ENCODE data around the gene OR4D1. TPM values are rescaled to one million over a fixed set of nuclear protein-coding genes. Genes with fewer than 3 reads are reported as not detected.
A peak's percentile ranks its signal among the peaks of the same experiment; 100 is the strongest.

Gene OR4D1
- total RNA-seq, 1 donor from 2014 or later = not detected

DNA sequence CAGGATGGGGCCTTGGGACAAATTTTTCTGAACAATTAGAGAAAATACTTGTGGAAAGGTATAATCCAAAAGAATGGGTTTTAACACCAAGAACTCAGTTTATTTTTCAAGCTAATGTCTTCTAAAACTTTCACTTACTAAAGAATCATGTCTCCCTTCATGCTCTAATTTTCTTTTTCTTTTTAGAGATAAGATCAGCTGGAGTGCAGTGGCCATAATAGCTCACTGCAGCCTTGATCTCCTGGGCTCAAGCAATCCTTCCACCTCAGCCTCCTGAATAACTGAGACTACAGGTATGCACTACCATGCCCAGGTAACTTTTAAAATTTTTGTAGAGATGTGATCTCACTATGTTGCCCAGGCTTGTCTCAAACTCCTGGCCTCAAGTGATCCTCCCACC is 5.5 kb downstream of the OR4D1 start:
- no peak for DNase-seq (ENCODE audit: low read depth)

DNA sequence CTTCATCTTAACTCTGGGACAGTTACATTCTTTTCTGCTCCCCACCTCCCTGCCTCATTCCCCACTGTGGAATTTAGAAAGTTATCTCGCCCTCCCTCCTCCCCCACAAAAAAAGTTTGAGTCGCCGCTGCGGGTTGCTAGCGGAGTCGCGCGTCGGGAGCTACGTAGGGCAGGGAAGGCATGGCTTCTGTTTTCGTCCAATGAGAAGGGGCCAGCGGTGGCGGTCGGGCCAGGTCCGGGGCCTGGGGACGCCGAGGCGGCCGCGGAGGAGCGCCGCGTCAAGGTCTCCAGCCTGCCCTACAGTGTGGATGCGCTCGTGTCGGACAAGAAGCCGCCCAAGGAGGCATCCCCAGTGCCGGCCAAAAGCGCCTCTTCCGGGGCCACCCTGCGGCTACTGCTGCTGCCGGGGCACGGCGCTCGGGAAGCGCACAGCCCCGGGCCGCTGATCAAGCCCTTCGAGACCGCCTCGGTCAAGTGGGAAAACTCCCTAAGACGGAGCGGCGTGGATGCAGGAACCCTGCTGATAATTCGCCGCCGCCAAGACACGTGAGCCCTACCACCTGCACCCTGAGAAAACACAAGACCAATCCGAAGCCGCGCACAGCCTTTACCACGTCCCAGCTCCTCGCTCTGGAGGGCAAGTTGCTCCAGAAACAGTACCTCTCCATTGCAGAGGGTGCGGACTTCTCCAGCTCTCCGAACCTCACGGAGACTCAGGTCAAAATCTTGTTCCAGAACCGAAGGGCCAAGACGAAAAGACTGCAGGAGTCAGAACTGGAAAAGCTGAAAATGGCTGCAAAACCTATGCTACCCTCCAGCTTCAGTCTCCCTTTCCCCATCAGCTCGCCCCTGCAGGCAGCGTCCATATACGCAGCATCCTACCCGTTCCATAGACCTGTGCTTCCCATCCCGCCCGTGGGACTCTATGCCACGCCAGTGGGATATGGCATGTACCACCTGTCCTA is 8.9 kb downstream of the OR4D1 start:
- no peak for DNase-seq (ENCODE audit: low read depth)

DNA sequence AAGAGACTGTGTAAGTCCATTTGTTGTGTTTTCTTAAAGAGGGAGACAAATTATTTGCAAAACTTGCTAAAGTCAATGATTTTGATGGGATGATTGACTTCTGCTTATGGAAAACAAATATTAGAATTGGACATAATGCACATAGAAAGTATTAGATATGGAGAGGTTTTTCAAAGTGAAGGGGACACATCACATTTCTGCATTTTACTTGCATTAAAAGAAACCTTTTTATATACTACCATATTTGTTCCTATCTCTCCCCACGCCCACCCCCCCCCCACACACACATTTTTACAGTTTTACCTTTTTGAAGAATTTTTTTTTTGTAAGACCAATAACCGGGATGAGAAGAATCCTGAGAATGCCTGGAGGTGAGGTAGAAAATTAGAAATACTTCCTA is 10.0 kb downstream of the OR4D1 start:
- DNase-seq (ENCODE audit: low read depth) = no peak

DNA sequence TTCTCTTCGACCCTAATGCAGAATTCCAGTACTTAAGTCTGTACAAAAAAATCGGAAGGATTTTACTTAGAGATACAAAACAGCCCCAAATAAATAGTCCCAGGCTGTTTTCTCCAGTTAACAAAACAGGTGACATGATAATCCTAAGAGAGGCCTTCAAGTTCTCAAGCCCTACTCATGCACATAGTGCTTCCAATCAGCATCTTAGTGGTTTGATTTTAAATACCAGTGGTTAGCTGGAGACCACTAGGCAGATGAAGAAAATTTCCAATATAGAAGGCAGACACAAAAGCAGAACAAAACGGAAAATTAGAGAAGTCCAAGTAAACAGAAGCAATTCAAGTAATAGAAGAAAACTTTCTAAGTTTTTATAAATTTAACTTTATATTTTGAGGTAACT is 13.4 kb downstream of the OR4D1 start:
- DNase-seq (ENCODE audit: low read depth) = no peak

DNA sequence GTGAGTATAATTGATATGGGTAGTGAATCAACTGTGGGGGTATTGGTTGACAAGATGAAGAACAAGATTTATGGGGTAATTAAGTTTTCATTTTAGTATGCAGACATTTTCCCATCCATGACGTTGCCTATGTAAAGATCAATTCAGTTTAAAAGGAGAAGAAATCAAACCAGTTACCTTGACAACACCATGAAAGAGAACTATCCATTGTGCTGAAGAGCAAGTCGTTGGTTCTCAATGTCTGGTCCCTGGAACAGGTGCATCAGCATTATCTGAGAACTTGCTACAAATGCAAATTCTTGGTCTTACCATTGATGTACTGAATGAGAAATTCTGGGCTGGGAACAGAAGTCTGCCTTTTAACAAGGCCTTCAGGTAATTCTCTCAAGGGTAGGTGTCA is 17.8 kb downstream of the OR4D1 start:
- peak; percentile 3 for DNase-seq (ENCODE audit: low read depth)

DNA sequence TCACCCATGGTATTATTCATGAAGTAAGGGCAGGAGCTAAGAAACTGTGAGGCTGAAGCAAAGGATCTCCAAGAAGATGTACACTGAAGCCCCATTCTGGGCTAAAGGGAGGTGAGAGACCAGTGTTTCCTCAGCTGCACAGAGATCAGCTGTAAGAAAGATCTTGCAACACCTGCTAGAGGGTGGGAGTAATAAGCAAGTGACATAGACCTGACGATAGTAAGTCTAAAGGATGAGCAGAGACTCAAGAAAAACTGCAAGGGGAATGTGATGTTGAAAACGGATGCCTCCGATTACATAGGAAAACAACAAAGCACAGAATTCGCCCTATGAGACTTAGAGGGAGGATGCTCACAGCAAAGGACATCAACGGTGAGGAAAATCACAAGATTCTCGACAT is 18.5 kb downstream of the OR4D1 start, which contains the start of gene OR4D2:
Gene OR4D2, plus strand, starts transcription at position 301 of the 400 bp plus-strand sequence. CDS start 2,674 bp downstream, outside the sequence.
- DNase-seq (ENCODE audit: low read depth) = no peak

DNA sequence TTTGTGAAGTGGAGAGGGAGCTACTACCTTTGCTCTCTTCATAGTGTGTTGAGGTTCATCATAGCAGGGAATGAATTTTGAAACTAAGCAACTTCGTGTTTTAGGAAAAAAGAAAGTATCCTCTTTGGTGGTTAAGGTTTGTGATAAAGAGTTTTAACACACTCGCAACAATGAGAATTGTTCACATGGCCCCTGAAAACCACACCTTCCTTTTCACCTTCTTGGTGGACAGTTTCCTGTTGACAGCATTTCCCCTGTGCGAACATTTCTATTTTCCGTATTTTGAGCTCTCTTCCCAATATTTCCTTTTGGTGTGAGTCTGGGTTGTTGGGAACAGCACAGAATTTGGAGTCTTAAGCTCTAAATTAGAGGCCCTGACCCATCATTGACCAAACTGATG is 22.4 kb downstream of the OR4D1 start:
- no peak for DNase-seq (ENCODE audit: low read depth)

DNA sequence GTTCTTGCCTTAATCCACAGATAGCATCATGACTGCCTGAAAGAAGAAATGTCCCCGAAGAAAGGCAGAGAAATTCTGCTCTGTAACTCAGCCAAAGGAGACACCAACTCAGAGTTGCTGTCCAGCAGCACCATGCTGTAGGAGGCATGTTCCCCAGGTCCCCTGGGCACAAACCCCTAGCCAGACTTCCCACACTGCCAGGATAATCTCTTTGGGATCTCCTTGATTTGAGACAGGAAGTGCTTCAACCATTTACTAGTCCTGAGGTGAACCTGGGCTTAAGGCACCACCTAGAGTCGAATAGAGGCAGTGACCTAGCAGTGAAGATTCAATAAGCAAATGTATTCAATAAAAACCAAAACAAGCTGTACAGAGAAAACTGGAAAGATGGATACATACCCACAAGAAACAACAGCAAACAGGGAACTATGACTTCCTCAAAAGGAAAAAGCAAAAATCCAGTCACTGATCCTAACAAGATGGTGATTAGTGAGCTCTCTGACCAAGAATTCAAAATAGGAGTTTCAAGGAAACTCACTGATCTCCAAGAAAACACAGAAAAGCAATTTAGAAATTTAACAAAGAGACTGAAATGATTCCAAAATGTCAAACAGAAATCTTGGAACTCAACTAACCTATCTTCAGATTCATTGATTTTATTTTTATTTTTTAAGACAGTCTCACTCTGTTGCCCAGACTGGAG is 24.3 kb downstream of the OR4D1 start:
- peak; percentile 40 for DNase-seq (ENCODE audit: low read depth)

DNA sequence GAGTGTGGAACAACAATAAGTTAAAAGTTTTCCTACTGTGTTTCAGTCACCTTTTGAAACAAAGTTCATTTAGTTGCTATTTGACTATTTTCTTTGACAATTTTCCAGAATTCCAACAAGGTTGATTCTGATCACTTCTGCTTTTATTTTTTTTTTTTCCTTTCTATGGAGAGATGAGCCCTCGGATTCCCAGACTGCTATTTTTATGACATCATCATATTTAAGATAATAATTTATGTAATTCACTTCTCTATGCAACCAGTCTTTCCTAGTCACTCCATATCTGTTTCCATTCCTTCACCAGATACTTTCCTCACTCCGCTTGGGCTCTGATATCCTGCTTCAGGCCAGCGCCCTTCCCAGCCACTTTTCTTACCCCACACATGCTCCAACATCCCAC is 26.7 kb downstream of the OR4D1 start:
- DNase-seq (ENCODE audit: low read depth) = no peak

DNA sequence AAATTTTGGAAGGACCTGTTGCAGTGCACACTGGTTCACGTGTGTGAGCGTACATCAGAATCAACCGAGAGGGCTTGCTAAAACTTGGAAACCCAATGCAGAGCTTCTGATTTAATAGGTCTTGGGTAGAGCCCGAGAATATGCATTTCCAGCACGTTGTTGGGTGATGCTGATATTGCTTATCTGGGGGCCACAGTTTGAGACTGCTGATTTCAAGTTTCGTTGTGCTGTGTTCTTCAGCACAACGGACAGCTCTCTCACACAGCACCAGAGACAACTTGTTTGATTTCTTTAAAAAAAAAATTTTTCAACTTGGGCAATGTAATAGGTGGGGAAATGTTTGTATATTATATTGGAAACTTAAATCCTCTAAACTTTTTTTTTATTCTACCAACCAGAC is 28.0 kb downstream of the OR4D1 start:
- peak; percentile 19 for DNase-seq (ENCODE audit: low read depth)

DNA sequence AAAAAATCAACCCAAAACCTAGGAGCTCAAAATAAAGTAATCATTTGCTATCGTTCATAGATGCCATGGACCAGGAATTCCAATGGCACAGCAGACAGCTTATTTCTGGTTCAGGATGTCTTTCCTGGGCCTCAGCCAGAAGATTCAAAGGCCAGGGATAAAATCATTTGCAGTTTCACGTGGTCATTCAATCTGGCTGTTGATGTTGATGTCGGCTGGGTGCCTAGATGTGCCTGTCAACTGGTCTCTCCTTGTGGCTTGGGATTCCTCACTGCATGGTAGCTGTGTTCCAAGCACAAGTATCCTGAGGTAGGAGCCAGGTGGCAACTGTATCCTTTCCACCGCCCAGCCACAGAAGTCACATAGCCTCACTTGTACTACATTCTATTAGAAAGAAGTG is 33.6 kb downstream of the OR4D1 start:
- no peak for DNase-seq (ENCODE audit: low read depth)

DNA sequence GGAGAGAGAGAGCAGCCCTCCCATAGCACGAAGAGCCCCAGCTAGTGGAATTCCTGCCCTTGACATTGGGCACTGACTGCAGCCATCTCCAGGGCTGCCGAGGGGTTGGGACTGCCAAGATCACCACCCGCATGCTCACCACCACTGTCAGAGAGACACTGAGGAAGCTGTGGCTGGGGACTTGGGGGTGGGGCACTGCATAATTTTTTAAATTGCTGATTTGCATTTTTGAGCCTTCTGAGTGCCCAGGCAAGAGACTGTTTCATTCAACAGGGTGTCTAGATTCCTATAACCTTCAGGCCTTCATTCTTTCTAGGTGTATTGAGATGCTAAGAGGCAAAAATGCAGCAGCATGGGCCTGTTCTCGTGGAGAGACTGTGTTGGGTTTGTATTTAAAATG is 35.3 kb downstream of the OR4D1 start:
- DNase-seq (ENCODE audit: low read depth) = no peak

DNA sequence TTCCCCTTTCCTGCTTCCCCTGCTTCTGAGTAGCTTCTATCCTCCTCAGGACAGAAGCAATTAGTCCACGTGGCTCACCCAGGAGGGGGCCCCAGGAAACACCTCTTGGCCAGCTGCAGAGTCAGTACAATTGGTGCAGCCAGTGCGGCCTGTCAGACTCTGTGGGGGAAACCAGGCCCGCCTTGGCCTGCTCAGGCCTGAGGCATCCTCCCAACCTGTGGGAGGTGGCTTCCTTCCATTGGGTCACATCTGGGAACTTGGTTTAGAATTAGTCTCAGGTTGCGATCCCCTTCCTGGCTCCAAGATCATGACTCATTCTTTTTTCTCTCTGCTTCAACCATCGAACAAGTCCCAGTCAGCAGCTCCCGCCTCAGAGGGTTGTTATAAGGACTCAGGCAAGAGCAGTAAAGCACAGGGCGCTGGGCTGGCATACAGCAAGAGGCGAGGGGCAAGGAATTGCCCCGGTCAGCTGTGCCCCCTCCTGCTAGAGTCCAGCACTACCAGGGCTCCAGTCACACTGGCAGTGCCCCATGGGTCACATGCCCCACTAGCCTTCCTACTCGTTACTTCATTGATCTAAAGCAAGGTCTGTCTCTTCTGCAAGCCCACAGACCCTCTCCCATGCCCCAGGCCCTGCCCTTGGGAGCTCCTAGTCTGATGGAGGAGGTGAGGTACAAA is 36.3 kb downstream of the OR4D1 start:
- DNase-seq (ENCODE audit: low read depth) = peak; percentile 43

DNA sequence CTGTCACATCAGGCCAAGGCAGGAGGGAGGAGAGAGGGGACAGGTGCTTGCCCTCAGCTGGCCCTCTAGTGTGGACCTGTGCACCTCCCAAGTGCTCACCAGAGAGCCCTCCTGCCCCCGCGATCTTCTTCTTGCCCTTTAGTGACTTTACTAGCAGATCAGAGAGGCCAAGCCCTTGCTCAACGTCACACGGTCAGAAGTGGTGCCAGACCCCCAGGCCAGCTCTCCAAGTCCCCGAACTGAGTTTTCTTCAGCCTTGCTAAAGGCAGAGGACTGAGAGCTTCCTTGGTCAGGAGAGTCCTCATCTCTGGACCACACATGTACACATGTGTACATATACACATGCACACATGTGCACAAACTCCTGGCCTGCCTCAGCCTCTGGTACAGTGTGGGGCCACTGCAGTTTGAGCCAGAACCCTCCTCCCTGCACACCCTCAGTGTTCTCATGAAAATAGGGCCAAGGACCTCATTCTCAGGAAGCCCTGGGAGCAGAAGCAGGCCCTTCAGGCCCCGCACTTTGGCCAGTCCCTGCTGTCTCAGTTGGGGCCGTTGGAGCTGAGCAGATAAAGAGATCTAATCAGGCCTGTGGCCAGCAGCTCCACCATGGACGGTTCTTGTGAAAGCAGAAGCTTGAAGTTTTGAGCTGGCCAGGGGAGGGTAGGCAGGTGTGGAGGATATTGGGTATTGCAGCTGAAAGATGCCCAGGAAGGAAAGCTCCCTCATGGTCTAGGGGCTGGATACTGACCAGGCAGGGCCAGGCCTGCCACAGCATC is 37.0 kb downstream of the OR4D1 start:
- no peak for DNase-seq (ENCODE audit: low read depth)

DNA sequence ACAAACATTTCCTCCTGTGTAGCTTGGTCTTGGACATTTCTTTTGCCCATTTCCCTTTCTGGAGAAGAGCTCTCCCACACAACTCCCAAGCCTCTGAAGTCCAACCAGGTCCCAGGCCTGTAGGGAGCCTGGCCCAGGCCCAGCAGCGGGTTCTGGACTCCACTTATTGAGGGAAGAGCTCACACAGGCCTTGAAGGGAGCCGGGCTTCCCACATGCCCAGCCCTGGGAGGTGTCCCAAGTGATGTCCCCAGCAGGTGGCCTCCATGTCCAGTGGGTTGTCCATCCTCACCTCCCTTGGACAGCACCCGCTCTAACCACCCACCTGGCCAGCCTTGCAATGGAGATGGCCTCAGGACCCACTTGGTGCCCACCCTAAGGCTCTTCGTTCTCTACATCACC is 38.4 kb downstream of the OR4D1 start:
- DNase-seq (ENCODE audit: low read depth) = no peak

DNA sequence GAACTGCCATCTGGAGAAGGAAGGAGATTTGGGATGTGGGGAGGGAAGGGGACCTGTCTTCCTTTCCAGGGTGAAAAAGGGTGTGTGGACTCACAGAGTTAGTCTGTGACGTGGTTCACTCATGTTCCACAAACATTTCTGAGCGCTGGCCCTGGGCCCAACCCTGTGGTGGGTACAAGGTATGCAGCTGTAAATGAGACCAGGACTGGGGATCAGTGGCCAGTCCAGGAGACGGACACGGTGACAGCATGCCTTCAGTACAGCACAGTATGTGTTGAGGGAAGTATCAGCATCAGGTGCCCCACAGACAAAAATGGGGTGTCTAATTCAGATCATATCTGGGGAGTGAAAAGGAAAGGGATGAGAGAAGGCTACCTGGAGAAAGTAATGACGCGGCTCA is 38.9 kb downstream of the OR4D1 start:
- no peak for DNase-seq (ENCODE audit: low read depth)

DNA sequence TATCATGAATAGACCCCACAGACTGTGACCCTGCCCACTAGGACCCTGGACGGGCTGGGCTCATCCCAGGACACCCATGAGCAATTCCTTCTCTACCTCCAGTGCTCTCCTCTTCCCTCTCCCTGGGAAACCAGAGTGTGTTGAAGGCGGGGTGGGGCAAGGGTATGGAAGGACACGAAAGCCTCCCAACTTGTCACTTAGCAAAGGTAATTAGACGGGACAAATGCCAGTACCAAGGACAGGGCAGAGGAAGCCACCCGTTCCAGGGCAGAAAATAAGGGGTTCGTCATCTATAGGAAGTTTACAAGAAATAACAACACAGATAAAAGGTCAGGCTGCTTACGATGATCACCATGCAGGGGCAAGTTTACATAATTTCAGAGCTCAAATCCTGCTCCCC is 39.5 kb downstream of the OR4D1 start:
- no peak for DNase-seq (ENCODE audit: low read depth)

DNA sequence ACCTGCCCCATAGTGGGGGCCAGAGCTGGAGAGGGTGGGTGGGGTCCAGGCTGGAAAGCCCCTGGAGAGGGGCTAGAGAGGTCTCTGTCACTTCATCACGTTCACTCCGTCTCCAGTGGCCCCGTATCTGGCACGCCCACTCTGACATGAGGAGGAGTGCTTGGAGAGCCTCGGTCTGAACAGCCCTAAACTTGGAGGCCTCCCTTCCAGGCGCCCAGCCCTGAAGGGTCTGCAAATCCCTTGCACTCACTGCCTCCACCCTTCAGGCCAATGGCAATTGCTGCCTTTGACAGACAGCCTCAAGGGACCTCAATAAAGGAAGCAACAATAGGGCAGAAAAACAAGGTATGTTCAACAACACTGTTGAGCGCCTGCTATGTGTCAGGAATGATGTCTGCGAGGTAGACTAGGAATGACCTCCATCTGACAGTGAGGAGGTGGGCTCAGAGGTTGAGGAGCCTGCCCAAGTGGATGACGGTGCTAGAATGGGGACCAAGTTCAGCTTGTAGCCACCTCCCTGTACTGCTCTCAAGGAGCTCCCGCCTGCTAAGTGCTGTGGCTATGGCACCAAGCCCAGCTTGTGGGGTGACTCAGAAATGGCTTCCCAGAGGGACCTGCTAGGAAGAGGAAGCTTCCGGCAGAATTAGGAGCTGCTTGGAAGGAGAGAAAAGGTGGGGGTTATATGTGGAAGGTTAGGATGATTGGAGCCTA is 41.4 kb downstream of the OR4D1 start:
- DNase-seq (ENCODE audit: low read depth) = peak; percentile 84

DNA sequence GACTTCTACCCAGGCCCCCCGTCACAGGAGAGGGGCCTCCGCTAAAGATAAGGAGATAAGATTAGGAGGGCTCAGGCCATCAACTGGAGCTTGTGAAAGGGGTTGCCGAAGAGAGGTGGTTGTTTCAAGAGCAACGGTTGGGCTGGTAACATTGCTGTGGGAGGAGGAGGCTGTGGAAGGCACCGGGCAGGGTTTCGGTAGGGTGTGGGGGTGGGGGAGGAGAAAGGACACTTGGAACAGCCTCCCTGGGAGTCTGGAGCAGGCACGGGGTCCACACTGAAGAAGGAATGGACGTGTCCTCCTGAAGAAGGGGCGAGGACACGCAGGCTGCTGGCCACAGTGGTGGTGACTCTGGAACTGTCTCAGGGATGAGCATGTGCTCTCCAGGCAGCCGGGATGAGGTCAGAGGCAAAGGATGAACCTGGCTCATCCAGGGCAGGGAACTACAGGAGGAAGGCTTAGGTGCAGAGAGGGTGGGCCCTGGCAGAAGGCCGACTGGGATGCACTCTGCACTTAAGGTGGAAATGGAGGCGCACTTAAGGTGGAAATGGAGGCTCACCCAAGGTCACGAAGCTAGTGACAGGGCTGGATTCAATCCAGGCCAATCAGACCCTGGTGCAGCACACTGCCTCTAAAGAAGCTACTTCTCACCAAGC is 43.2 kb downstream of the OR4D1 start:
- no peak for DNase-seq (ENCODE audit: low read depth)

DNA sequence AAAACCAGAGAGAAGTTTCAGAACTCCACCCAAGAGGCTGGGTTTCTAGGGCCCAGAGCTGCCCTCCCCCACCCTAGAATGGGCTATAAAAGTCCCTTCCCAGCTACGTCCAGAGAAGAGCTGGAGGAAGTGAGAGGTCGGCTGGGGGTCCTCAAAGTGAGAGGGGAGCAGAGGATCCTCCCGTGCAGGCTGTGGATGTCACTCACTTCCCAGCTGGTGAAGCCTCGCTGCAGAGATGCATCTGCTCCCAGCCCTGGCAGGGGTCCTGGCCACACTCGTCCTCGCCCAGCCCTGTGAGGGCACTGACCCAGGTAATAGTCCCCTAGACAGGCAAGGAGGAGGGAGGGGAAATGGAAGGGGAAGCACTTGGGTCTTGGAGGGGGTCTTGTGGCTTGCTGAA is 44.4 kb downstream of the OR4D1 start, which contains the start of gene EPX:
Gene EPX, plus strand, starts transcription at position 115 of the 400 bp plus-strand sequence. Its CDS starts 121 bp downstream, at position 236.
- no peak for DNase-seq (ENCODE audit: low read depth)
